SU-DHL-6 (cell line): ENCODE measurements around the gene ERLIN1.

Experiments used
- H2AFZ ChIP-seq: fragments of 200-600 bp; sonication (generic); 2 replicates; pipeline ENCODE4 v1.6.1; 2014; ENCODE audit warnings: low read depth, mild to moderate bottlenecking, moderate library complexity, mixed read lengths, antibody characterized with exemption, low read length; ENCODE audit not compliant: severe bottlenecking
- H3F3A ChIP-seq: fragments of 200-600 bp; shearing (Covaris generic); 2 replicates; pipeline ENCODE4 v1.6.0; 2016; ENCODE audit warnings: antibody characterized with exemption, mild to moderate bottlenecking; ENCODE audit not compliant: insufficient read depth
- H3K27ac ChIP-seq: fragments of 200-600 bp; sonication (generic); 2 replicates; pipeline ENCODE4 v1.5.1; 2016; ENCODE audit warnings: low read depth, mild to moderate bottlenecking, low read length, moderate library complexity, mixed read lengths
- H3K27me3 ChIP-seq: fragments of 200-600 bp; sonication (generic), shearing (Covaris generic); 2 replicates; pipeline ENCODE4 v1.6.0; 2014; ENCODE audit warnings: mild to moderate bottlenecking, low read length
- H3K36me3 ChIP-seq: fragments of 200-600 bp; sonication (generic); 2 replicates; pipeline ENCODE4 v1.6.1; 2014; ENCODE audit warnings: mild to moderate bottlenecking, low read length, mixed read lengths
- H3K4me2 ChIP-seq: fragments of 300-600, 200-600 bp; shearing (Covaris generic), sonication (generic); 2 replicates; pipeline ENCODE4 v1.6.0; 2014; ENCODE audit warnings: low read length, low read depth, mild to moderate bottlenecking; ENCODE audit not compliant: poor library complexity, severe bottlenecking
- H3K4me3 ChIP-seq: fragments of 200-600 bp; sonication (generic); 2 replicates; pipeline ENCODE4 v1.5.1; 2014; ENCODE audit warnings: antibody characterized with exemption, low read length, mild to moderate bottlenecking, mixed read lengths; ENCODE audit not compliant: insufficient read depth, poor library complexity, severe bottlenecking
- H3K79me2 ChIP-seq: fragments of 200-600 bp; sonication (generic); 2 replicates; pipeline ENCODE4 v1.6.1; 2014; ENCODE audit warnings: mild to moderate bottlenecking, low read length, moderate library complexity; ENCODE audit not compliant: insufficient read depth
- H3K9ac ChIP-seq: fragments of 200-600 bp; sonication (generic); 2 replicates; pipeline ENCODE4 v1.7.0; 2014; ENCODE audit warnings: mild to moderate bottlenecking, low read length
- H3K9me2 ChIP-seq: fragments of 200-600 bp; sonication (generic); replicated peaks from 2 replicates; pipeline ENCODE4 v1.6.1; 2014; ENCODE audit warnings: low read length; ENCODE audit not compliant: insufficient read depth
- H3K9me3 ChIP-seq: fragments of 200-600 bp; sonication (generic); 2 replicates; pipeline ENCODE4 v1.6.1; 2014; ENCODE audit warnings: low read length, mixed read lengths; ENCODE audit not compliant: insufficient read depth
- H4K20me1 ChIP-seq: fragments of 200-600 bp; sonication (generic); 2 replicates; pipeline ENCODE4 v1.6.1; 2014; ENCODE audit warnings: low read depth, mild to moderate bottlenecking, antibody characterized with exemption, low read length, moderate library complexity, mixed read lengths
- CTCF ChIP-seq: fragments of 200-600 bp; sonication (generic); IDR thresholded peaks from one replicate; pipeline ENCODE4 v1.5.1; 2017; ENCODE audit warnings: antibody characterized with exemption, mild to moderate bottlenecking, low read length, moderate library complexity; ENCODE audit not compliant: insufficient read depth, poor library complexity, severe bottlenecking
- EZH2phosphoT487 ChIP-seq: fragments of 200-600 bp; sonication (generic), shearing (Covaris generic); conservative IDR thresholded peaks from 2 replicates; pipeline ENCODE4 v1.6.1; 2018; ENCODE audit warnings: mild to moderate bottlenecking, antibody characterized with exemption, low read length, moderate library complexity, mixed read lengths

Gene ERLIN1

GRCh38 chr10:100184426-100184825 lies 1.4 kb downstream of the ERLIN1 start:
- 0 out of 2 replicates have a peak, but pooled peaks cover 6% of the 10 kb centered on the region for H4K20me1 ChIP-seq
- H3K27me3 ChIP-seq, result no peaks in the 10 kb centered on the region
- peak overlapping the region; percentile 94 for H3K9ac ChIP-seq
- H3K9me3 ChIP-seq, result no peaks in the 10 kb centered on the region
- H3K79me2 ChIP-seq, result peaks cover 88% of the 10 kb centered on the region
- H3F3A ChIP-seq, result peaks cover 16% of the 10 kb centered on the region
- TF ChIP-seq CTCF, result no peak
- no peak for TF ChIP-seq EZH2phosphoT487
- H3K27ac ChIP-seq, result peak overlapping the region; percentile 2; the same call in 1 of the 2 replicates
- H2AFZ ChIP-seq, result no peak overlapping the region
- peaks cover 35% of the 10 kb centered on the region for H3K36me3 ChIP-seq
- peak overlapping the region; percentile 66 for H3K4me3 ChIP-seq
- no peaks in the 10 kb centered on the region for H3K9me2 ChIP-seq
- H3K4me2 ChIP-seq, result peak overlapping the region; percentile 93

GRCh38 chr10:100183481-100183880 lies 2.3 kb downstream of the ERLIN1 start:
- peaks cover 25% of the 10 kb centered on the region for H3K36me3 ChIP-seq
- no peaks in the 10 kb centered on the region for H3K9me3 ChIP-seq
- H3K4me3 ChIP-seq, result no peak overlapping the region
- no peak overlapping the region for H2AFZ ChIP-seq
- no peaks in the 10 kb centered on the region for H3K27me3 ChIP-seq
- no peak for TF ChIP-seq CTCF
- no peak for TF ChIP-seq EZH2phosphoT487
- H3K27ac ChIP-seq, result no peak overlapping the region
- H4K20me1 ChIP-seq, result 0 out of 2 replicates have a peak, but pooled peaks cover 6% of the 10 kb centered on the region
- peaks cover 7% of the 10 kb centered on the region; the same call in 1 of the 2 replicates for H3F3A ChIP-seq
- H3K9ac ChIP-seq, result peak overlapping the region; percentile 94; the same call in 1 of the 2 replicates
- H3K79me2 ChIP-seq, result peaks cover 80% of the 10 kb centered on the region
- no peaks in the 10 kb centered on the region for H3K9me2 ChIP-seq
- peak overlapping the region; percentile 93 for H3K4me2 ChIP-seq

GRCh38 chr10:100182908-100183307 lies 2.9 kb downstream of the ERLIN1 start:
- Histone ChIP-seq H3K27ac (no peak overlapping the region), H4K20me1 (0 out of 2 replicates have a peak, but pooled peaks cover 6% of the 10 kb centered on the region), H3K4me2 (peak overlapping the region; percentile 93), H3K36me3 (peaks cover 26% of the 10 kb centered on the region), H3K79me2 (peaks cover 77% of the 10 kb centered on the region), H3K9me3 (no peaks in the 10 kb centered on the region), H2AFZ (no peak overlapping the region), H3F3A (peaks cover 3% of the 10 kb centered on the region; the same call in 1 of the 2 replicates), H3K4me3 (no peak overlapping the region), H3K9me2 (no peaks in the 10 kb centered on the region), H3K9ac (no peak overlapping the region), H3K27me3 (no peaks in the 10 kb centered on the region)
- no peak for TF ChIP-seq EZH2phosphoT487
- TF ChIP-seq CTCF, result no peak
